ENCODE results near the gene CDH26. TPM values are rescaled to one million over a fixed set of nuclear protein-coding genes. Genes with fewer than 3 reads are reported as not detected.

CDH26 gene
- total and polyA plus RNA-seq, 12 donors, result 0.27 to 2.9 (median 0.84) TPM; not detected in 1

- Histone ChIP-seq H3K9me3 (replicated peaks in 1 of 3) (no peaks in the 10 kb centered on the region), H3K36me3 (replicated peaks in 1 of 2) (no peaks in the 10 kb centered on the region), H3K4me3 (no peak overlapping the region), H3K27ac (no peak overlapping the region), H3K27me3 (no peaks in the 10 kb centered on the region), H3K4me1 (replicated peaks in 1 of 2) (peaks cover 0 to 12% of the 10 kb centered on the region in 2 donors)
- DNase-seq, result no peak
- intact Hi-C loops (cut with DNase I), result no loop called here
- no peak for TF ChIP-seq CTCF (IDR thresholded peaks at IDR 0.05)
- TF ChIP-seq POLR2A (IDR thresholded peaks at IDR 0.05), result no peak
- WGBS, 4 donors, result 88 to 94% (median 90%) methylated on average over 9 of the region's 9 CpGs
These were observed 26.5 kb upstream of the CDH26 start for GRCh38 chr20:59931511-59932312.

- WGBS, 4 donors, result 80 to 93% (median 88%) methylated on average over 42 to 72 of the region's 72 CpGs
- Histone ChIP-seq H3K9me3 (replicated peaks in 1 of 3) (no peaks in the 10 kb centered on the region), H3K27ac (no peak overlapping the region), H3K27me3 (no peaks in the 10 kb centered on the region), H3K4me3 (no peak overlapping the region), H3K36me3 (replicated peaks in 1 of 2) (no peaks in the 10 kb centered on the region), H3K4me1 (replicated peaks in 1 of 2) (peaks cover 0 to 22% of the 10 kb centered on the region in 2 donors)
- TF ChIP-seq POLR2A (IDR thresholded peaks at IDR 0.05), result no peak
- TF ChIP-seq CTCF (IDR thresholded peaks at IDR 0.05), result no peak
- intact Hi-C loops (cut with DNase I), result no loop called here
- DNase-seq, result peak in 2 of 7 donors; percentile 11 to 23
These were observed 25.5 kb upstream of the CDH26 start for GRCh38 chr20:59932616-59933295.

GRCh38 chr20:59933296-59933848 is 24.9 kb upstream of the CDH26 start, which contains the start of gene SYCP2:
SYCP2 (minus strand) TSS chr20:59933637; CDS start chr20:59922413, 11,224 bp downstream.
- WGBS, 4 donors, result 23 to 70% (median 33%) methylated on average over 2 to 65 of the region's 65 CpGs
- H3K4me1 ChIP-seq (replicated peaks in 1 of 2), result peaks cover 3 to 28% of the 10 kb centered on the region in 2 donors
- H3K9me3 ChIP-seq (replicated peaks in 1 of 3), result no peaks in the 10 kb centered on the region
- DNase-seq, result peak in 6 of 7 donors; percentile 26 to 59 (median 45)
- H3K4me3 ChIP-seq, result peak within 1 kb of the TSS in 3 of 4 donors; percentile 15 to 67 (median 35)
- H3K27ac ChIP-seq, result peak within 1 kb of the TSS in 3 of 5 donors; percentile 46 to 68 (median 57)
- intact Hi-C loops (cut with DNase I), result no loop called here
- TF ChIP-seq POLR2A (IDR thresholded peaks at IDR 0.05), result no peak
- no peak for TF ChIP-seq CTCF (IDR thresholded peaks at IDR 0.05)
- H3K36me3 ChIP-seq (replicated peaks in 1 of 2), result no peaks in the 10 kb centered on the region
- no peaks in the 10 kb centered on the region for H3K27me3 ChIP-seq
